ENCODE data around the gene SLC7A1. TPM values are rescaled to one million over a fixed set of nuclear protein-coding genes. Genes with fewer than 3 reads are reported as not detected.

The SLC7A1 gene
- total and polyA plus RNA-seq, 2 of the 8 experiments (the other 6 are each of a cell fraction or from before 2014, with no cell fraction given), result 26.8 to 114 TPM

DNA sequence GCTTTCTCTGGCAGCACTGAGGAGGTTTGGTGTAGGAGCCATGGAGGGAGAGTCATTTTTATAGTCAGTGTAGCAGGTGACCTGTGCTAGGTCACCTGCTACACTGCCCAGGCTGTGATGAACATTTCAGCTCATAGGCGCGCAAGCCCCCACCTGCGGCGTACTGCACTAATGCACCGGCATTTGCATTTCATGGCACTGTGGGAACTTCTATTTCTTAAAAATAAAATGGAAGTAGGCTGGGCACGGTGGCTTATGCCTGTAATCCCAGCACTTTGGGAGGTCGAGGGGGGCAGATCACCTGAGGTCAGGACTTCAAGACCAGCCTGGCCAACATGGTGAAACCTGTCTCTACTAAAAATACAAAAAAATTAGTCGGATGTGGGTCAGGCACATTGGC lies 101.0 kb downstream of the SLC7A1 start:
- no peak overlapping the region for H4K8ac ChIP-seq (ENCODE audit: extremely low read depth, insufficient read depth, low read length)
- H2BK20ac ChIP-seq (ENCODE audit: low read length), result no peak overlapping the region
- TF ChIP-seq YY1 (IDR thresholded peaks at IDR 0.05; ENCODE audit: low read depth, low read length) (no peak), NRF1 (IDR thresholded peaks at IDR 0.05; ENCODE audit: low read depth, low read length) (no peak), POU5F1 (IDR thresholded peaks at IDR 0.05; ENCODE audit: low read depth, low read length) (no peak), PHF8 (conservative IDR thresholded peaks at IDR 0.05; ENCODE audit: low read depth, low read length) (no peak), TAF1 (IDR thresholded peaks at IDR 0.05; ENCODE audit: low read depth, low read length) (no peak), SIRT6 (IDR thresholded peaks at IDR 0.05; ENCODE audit: low read length) (no peak), BCL11A (IDR thresholded peaks at IDR 0.05; ENCODE audit: low read depth in 2 of 2, low read length in 2 of 2) (no peak), NANOG (IDR thresholded peaks at IDR 0.05; ENCODE audit: insufficient read depth, low read depth, low read length, poor library complexity, severe bottlenecking) (no peak), FOSL1 (IDR thresholded peaks at IDR 0.05; ENCODE audit: insufficient read depth, low read depth, low read length) (no peak)
- POLR2A ChIA-PET (ENCODE audit: partially characterized antibody), result interaction anchor here (1.0 kb wide), 1 partner anchor 14 kb away, joined by 4 read pairs; no protein-coding TSS in a partner anchor
- no peak overlapping the region for H3K27ac ChIP-seq (ENCODE audit: low read depth, low read length)
- no peak overlapping the region for H3K4me2 ChIP-seq (ENCODE audit: insufficient read depth in 1 of 2, low read depth in 2 of 2, low read length in 2 of 2)
- H4K5ac ChIP-seq (ENCODE audit: insufficient read length, low read depth, low read length), result no peak overlapping the region
- H3K23me2 ChIP-seq (ENCODE audit: low read depth, low read length), result peaks cover 16% of the 10 kb centered on the region
- peaks cover 0 to 11% of the 10 kb centered on the region in 2 experiments for H4K20me1 ChIP-seq (replicated peaks in 1 of 2; ENCODE audit: control insufficient read depth in 1 of 2, insufficient read depth in 2 of 2, low read length in 2 of 2)
- H3K56ac ChIP-seq (replicated peaks; ENCODE audit: insufficient read length, low read depth, low read length), result no peak overlapping the region
- no peak overlapping the region for H3K18ac ChIP-seq (ENCODE audit: extremely low read depth, low read length)
- H2BK15ac ChIP-seq (ENCODE audit: low read length), result no peak overlapping the region
- H3K79me2 ChIP-seq (ENCODE audit: control insufficient read depth in 1 of 2, insufficient read depth in 2 of 2, low read length in 2 of 2), result no peaks in the 10 kb centered on the region
- CTCF ChIA-PET (ENCODE audit: partially characterized antibody), result interaction anchor here (0.9 to 1.5 kb wide), 2 partner anchors 11 to 16 kb away, joined by 3 to 6 read pairs; no protein-coding TSS in a partner anchor
- no peak overlapping the region for H3K23ac ChIP-seq (ENCODE audit: insufficient read length)
- no peak overlapping the region for H2BK12ac ChIP-seq (ENCODE audit: low read depth, low read length)
- no peak overlapping the region for H2AFZ ChIP-seq (ENCODE audit: low read length)
- H3K9me3 ChIP-seq (ENCODE audit: insufficient read depth in 2 of 2, low read depth in 1 of 2, low read length in 1 of 2), result no peaks in the 10 kb centered on the region
- no peaks in the 10 kb centered on the region; the same call in 1 of the 2 replicates for H3K79me1 ChIP-seq (ENCODE audit: low read depth, low read length)
- peaks cover 0 to 3% (median 0%) of the 10 kb centered on the region in 4 experiments; a peak in 2 of 7 replicates for H3K4me1 ChIP-seq (replicated peaks in 1 of 4; ENCODE audit: control insufficient read depth in 3 of 4, insufficient read depth in 4 of 4, low read length in 3 of 4)
- H3K9ac ChIP-seq (replicated peaks in 1 of 4; ENCODE audit: extremely low read depth in 1 of 4, low read depth in 3 of 4, low read length in 3 of 4), result no peak overlapping the region
- DNase-seq (ENCODE audit: low read depth in 1 of 2, low spot score in 2 of 2) (no peak), FAIRE-seq (no peak)
- no peak overlapping the region for H3K4ac ChIP-seq (replicated peaks; ENCODE audit: insufficient read length, low read depth, low read length)
- no peak overlapping the region for H2BK5ac ChIP-seq (ENCODE audit: low read depth, low read length)
- WGBS, 2 experiments (ENCODE audit: extremely low coverage in 1 of 2, insufficient coverage in 1 of 2, insufficient read length in 1 of 2, insufficient replicate concordance in 2 of 2, low coverage in 1 of 2, low lambda C conversion rate in 2 of 2, missing lambda C conversion rate in 1 of 2), result 92% methylated on average over 8 of the region's 8 CpGs; no CpG with 5 or more reads in 1 of the 2 experiments
- H3K14ac ChIP-seq (ENCODE audit: insufficient read length), result no peak overlapping the region
- no peak overlapping the region for H4K91ac ChIP-seq (replicated peaks; ENCODE audit: insufficient read length, low read length)
- peaks cover 0 to 2% (median 0%) of the 10 kb centered on the region in 4 experiments; a peak in 1 of 7 replicates for H3K27me3 ChIP-seq (replicated peaks in 1 of 4; ENCODE audit: control insufficient read depth in 3 of 4, extremely low read depth in 1 of 4, insufficient read depth in 3 of 4, low read length in 3 of 4)
- H2BK120ac ChIP-seq (replicated peaks; ENCODE audit: low read depth, low read length), result no peak overlapping the region
- no peak overlapping the region for H2AK5ac ChIP-seq (ENCODE audit: low read depth, low read length)
- no peaks in the 10 kb centered on the region; a peak in 2 of 8 replicates for H3K36me3 ChIP-seq (ENCODE audit: control insufficient read depth in 2 of 4, insufficient read depth in 4 of 4, low read length in 3 of 4)
- H3K4me3 ChIP-seq (ENCODE audit: extremely low read depth in 1 of 4, insufficient read depth in 2 of 4, low read depth in 3 of 4, low read length in 4 of 4), result no peak overlapping the region

Measured in H1 (cell line).